ENCODE results near the gene AATF. TPM values are rescaled to one million over a fixed set of nuclear protein-coding genes. Genes with fewer than 3 reads are reported as not detected.

Gene AATF
- polyA plus RNA-seq, 1 experiment, result 16.7 TPM

- Histone ChIP-seq H3K36me3 (ENCODE audit: control insufficient read depth, insufficient read depth, low read length) (no peaks in the 10 kb centered on the region), H3K4me3 (ENCODE audit: low read depth, low read length) (no peak overlapping the region), H3K27me3 (ENCODE audit: control insufficient read depth, insufficient read depth, low read length) (no peaks in the 10 kb centered on the region; the same call in 1 of the 2 replicates)
- ChIA-PET CTCF (interaction anchor here (1.9 kb wide), 1 partner anchor 14 kb away, joined by 5 read pairs; no protein-coding TSS in a partner anchor), POLR2A (interaction anchor here (0.5 kb wide), 1 partner anchor 12 kb away, joined by 9 read pairs; no protein-coding TSS in a partner anchor)
- TF ChIP-seq CTCF (IDR thresholded peaks at IDR 0.05; ENCODE audit: insufficient read depth, low read depth, low read length), result no peak
- no peak for DNase-seq (ENCODE audit: low read depth)
Measured at GRCh38 chr17:37062021-37062420, 113.3 kb downstream of the AATF start.

- no peak for TF ChIP-seq CTCF (IDR thresholded peaks at IDR 0.05; ENCODE audit: insufficient read depth, low read depth, low read length)
- ChIA-PET POLR2A (interaction anchor here (0.6 kb wide), 1 partner anchor 463 kb away, joined by 3 read pairs; the partner anchor contains the start of gene MRM1), CTCF (interaction anchor here (1.9 kb wide), 1 partner anchor 16 kb away, joined by 7 read pairs; no protein-coding TSS in a partner anchor)
- Histone ChIP-seq H3K4me3 (ENCODE audit: low read depth, low read length) (no peak overlapping the region), H3K36me3 (ENCODE audit: control insufficient read depth, insufficient read depth, low read length) (no peaks in the 10 kb centered on the region), H3K27me3 (ENCODE audit: control insufficient read depth, insufficient read depth, low read length) (peaks cover 2% of the 10 kb centered on the region)
- DNase-seq (ENCODE audit: low read depth), result no peak
Measured at GRCh38 chr17:37064206-37064605, 115.5 kb downstream of the AATF start.

GRCh38 chr17:37064956-37065355 is 116.2 kb downstream of the AATF start:
- POLR2A ChIA-PET, result no interaction called here
- TF ChIP-seq CTCF (IDR thresholded peaks at IDR 0.05; ENCODE audit: insufficient read depth, low read depth, low read length), result no peak
- CTCF ChIA-PET, result interaction anchor here (1.6 to 1.9 kb wide), 2 partner anchors 9 to 17 kb away, joined by 3 to 7 read pairs; no protein-coding TSS in a partner anchor
- Histone ChIP-seq H3K4me3 (ENCODE audit: low read depth, low read length) (no peak overlapping the region), H3K36me3 (ENCODE audit: control insufficient read depth, insufficient read depth, low read length) (no peaks in the 10 kb centered on the region), H3K27me3 (ENCODE audit: control insufficient read depth, insufficient read depth, low read length) (peaks cover 2% of the 10 kb centered on the region)
- DNase-seq (ENCODE audit: low read depth), result no peak

- Histone ChIP-seq H3K27me3 (ENCODE audit: control insufficient read depth, insufficient read depth, low read length) (peaks cover 2% of the 10 kb centered on the region), H3K4me3 (ENCODE audit: low read depth, low read length) (no peak overlapping the region), H3K36me3 (ENCODE audit: control insufficient read depth, insufficient read depth, low read length) (no peaks in the 10 kb centered on the region)
- TF ChIP-seq CTCF (IDR thresholded peaks at IDR 0.05; ENCODE audit: insufficient read depth, low read depth, low read length), result no peak
- no peak for DNase-seq (ENCODE audit: low read depth)
- ChIA-PET CTCF (interaction anchor here (1.6 to 1.9 kb wide), 2 partner anchors 10 to 18 kb away, joined by 3 to 7 read pairs; no protein-coding TSS in a partner anchor), POLR2A (no interaction called here)
Measured at GRCh38 chr17:37065486-37066321, 117.0 kb downstream of the AATF start.

All from BJ (cell line).